NCI-H82 treated with DMSO at 0.1 percent for 48 hours (cell line): ENCODE measurements around the gene SLC25A22.

Source experiments
- DNase-seq: peaks from one replicate; lab custom pipeline; 2025; ENCODE audit not compliant: unreplicated experiment; lab: John Stamatoyannopoulos, UW

Gene SLC25A22

DNA sequence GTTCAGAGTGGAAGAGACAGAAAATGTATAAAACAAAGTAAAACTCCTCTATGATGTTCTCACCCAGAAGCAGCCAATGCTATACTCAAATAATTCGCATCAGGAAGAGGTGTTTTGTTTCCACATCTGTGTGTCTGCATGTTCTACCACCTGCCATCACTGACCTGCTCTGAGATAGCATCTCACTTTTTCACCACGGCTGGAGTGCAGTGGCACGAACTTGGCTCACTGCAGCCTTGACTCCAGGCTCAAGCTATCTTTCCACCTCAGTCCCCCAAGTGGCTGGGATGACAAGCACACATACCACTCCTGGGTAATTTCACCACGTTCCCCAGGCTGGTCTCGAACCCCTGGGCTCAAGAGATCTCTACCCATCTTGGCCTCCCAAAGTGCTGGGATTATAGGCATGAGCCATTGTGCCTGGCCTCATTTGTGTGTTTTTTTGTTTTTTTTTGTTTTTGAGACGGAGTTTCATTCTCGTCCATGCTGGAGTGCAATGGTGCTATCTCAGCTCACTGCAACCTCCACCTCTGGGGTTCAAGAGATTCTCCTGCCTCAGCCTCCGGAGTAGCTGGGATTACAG lies 36.5 kb downstream of the SLC25A22 start:
- DNase-seq, result no peak

DNA sequence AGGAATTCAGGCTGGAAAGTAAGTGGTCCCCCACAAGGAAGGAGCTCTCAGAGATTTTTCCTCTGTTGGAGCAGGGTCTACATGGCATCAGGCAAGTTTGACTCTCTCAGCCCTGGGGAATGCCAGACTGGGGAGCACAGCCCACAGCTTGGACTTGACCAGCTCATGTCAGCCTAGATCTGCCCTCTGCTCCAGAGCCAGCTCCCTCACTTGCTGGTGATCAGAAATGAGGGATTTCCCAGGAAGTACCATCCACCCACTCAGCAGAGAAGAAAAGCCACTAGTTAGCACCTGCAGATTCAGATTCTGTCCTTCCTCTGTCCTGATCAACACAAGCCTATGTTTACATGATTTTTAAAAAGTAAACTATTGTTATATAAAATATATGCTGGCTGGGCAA lies 37.8 kb downstream of the SLC25A22 start:
- DNase-seq, result no peak

DNA sequence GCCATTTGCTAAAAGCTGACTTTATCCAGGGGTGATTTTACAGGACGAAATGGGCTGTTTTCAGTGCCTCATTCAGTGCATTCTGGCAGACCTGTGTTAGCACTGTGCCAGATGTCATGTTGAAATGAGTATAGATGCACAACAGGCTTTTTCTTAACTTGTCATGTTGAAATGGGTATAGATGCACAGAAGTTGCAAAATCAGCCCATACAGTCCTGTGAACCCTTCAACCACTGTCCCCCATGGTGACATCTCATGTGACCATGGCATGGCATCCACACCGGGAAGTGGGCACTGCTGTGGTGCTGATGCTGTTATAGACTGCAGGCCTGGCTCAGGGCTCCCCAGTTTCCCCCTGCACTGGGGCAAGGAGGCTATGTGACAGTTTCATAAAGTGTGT lies 48.4 kb downstream of the SLC25A22 start:
- no peak for DNase-seq

DNA sequence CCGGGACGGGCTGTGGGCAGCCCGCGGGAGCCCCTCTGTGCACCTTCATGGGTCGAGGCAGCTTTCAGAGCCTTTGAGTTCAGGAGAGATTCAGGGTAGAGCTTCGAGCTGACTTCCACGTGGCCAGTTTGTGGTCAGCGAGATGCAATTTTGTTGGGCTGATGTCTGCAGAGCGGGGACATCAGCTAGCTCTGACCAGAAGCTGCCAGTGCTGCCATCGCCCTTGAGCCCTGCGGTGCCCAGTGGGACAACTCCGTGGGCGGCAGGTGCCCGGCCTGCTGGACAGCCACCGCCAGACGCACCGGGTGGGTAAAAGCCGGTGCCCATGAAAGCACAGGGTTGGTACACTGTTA lies 50.1 kb downstream of the SLC25A22 start:
- no peak for DNase-seq

DNA sequence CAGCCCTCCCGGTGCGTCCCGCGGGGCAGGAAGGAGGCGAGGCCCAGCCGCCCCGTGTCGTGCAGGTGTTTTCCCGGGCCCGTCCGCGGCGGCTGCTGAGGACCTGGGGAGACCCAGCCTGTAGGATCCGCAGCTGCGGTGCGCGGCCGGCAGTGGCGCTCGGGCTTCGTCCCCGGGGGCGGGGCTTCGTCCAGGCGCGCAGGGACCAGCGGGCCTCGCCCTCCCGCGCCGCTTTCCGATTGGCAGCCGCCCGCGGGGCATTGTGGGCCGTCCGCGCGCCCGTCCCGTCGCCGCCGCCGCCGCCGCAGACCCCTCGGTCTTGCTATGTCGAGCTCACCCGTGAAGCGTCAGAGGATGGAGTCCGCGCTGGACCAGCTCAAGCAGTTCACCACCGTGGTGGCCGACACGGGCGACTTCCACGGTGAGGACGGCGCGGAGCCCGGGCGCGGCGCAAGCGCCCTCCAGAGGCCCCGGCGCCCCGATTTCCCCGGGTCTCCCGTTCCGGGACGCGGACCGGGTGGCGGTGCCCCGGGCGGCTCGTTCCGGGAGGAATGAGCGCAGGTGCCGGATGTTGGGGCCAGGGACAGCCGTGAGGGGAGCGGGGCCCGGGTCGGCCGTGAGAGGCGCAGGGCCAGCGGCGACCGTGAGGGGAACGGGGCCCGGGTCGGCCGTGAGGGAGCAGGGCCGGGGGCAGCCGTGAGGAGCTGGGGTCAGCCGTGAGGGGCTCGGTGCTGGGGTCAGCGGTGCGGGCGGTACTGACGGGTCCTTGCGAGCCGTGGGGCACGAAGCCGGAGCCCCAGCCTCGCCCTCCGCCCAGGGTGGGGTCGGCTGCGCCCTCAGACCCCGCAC lies 50.7 kb downstream of the SLC25A22 start, which contains the start of gene TALDO1:
Gene TALDO1, plus strand, starts transcription at position 307 of the 849 bp plus-strand sequence. Its CDS starts 18 bp downstream, at position 325.
- peak; percentile 47 for DNase-seq

DNA sequence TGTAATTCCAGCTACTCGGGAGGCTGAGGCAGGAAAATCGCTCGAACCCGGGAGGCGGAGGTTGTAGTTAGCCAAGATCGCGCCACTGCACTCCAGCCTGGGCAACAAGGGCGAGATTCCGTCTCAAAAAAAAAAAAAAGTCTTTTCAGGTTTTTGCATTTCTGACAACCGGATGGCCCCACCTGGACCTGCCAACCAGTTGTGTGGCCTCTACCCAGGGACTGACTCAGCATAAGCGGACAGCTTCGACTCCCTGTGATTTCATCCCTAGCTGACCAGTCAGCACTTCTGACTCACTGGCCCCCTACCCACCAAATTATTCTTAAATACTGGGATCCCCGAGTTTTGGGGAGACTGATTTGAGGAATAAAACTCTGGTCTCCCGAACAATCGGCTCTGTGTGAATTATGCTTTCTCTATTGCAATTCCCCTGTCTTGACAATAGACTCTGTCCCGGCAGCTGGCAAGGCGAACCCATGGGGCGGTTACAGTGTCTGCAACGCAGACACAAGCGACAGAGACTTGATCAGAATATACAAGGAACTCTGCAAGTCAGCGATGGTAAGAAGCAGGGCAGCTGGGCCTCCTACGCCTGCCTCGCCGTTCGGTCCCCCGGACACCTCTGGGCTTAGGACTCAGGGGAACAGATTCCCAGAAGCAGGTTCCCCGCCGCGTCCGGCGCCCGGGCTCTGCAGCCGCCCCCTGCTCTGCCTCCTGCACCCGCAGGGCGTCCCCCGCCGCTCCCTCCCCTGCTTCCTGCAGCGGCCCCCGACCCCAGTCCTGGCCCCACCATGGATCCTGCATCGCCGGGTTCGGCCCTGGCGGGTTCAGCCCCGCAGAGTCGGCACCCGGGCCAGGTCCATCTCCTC lies 51.6 kb downstream of the SLC25A22 start:
- no peak for DNase-seq

DNA sequence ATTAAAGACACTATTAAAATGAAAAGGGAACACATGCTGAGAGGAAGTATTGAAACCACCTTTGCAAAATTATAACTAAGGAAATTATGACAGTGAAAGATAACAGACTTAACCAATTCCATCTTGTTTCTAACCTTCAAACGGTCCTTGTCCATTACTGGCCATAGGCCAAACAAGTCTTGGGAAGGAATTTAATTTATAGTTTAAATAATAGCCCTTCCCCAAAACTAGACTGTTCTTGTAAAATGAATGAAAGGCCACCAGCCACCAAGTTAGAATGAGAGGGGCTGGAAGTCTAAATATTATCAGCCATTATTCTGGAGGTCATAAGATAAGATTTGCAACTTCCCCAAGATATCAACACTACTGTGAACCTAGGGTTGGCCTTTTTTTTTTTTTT lies 52.7 kb downstream of the SLC25A22 start:
- no peak for DNase-seq

DNA sequence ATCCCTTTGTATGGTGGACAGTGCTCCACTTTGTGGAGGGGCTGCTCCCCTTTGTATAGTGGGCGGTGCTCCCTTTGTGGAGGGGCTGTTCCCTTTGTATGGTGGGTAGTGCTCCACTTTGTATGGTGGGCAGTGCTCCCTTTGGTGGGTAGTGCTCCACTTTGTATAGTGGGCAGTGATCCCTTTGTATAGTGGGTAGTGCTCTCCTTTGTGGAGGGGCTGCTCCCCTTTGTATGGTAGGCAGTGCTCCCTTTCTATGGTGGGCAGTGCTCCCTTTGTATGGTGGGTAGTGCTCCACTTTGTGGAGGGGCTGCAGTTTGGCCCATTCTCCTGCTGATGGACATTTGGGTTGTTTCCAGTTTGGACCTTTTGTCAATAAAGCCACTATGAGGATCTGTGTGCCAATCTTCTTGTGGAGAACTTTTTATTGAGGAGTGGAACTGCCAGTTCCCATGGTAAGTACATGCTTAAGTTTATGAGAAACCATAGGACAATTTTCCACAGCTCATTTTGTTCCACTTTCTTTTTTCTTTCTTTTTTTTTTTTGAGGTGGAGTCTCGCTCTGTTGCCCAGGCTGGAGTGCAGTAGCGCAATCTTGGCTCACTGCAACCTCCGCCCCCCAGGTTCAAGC lies 55.4 kb downstream of the SLC25A22 start:
- DNase-seq, result no peak

DNA sequence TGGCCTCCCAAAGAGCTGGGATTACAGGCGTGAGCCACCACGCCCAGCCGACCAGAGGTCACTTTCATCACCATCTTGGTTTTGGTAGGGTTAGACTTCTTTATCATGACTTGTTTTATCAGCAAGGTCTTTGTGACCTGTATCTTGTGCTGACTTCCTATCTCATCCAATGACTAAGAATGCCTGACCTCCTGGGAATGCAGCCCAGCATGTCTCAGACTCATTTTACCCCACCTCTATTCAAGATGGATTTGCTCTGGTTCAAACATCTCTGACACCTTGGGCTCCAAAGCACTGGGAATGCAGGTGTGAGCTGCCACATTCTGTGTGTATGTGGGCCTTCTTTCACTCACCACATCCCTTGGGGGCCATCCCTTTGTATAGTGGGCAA lies 55.9 kb downstream of the SLC25A22 start:
- DNase-seq, result no peak
